ENCODE data around the gene SNRNP35. TPM values are rescaled to one million over a fixed set of nuclear protein-coding genes. Genes with fewer than 3 reads are reported as not detected.

The SNRNP35 gene
- total RNA-seq, 1 donor from 2014 or later: 22.1 TPM

GRCh38 chr12:123482876-123483275 lies 24.9 kb downstream of the SNRNP35 start:
- Mint-ChIP-seq H3K27me3 (no peaks in the 10 kb centered on the region), H3K4me1 (ENCODE audit: unreplicated experiment) (no peaks in the 10 kb centered on the region), H3K9me3 (no peaks in the 10 kb centered on the region), H3K27ac (no peak overlapping the region), H3K4me3 (no peak overlapping the region), H3K36me3 (peaks cover 8% of the 10 kb centered on the region)
- TF ChIP-seq CTCF (conservative IDR thresholded peaks at IDR 0.05): no peak
- no peak for DNase-seq (ENCODE audit: extremely low spot score, unreplicated experiment)

GRCh38 chr12:123483602-123484248 lies 25.8 kb downstream of the SNRNP35 start:
- DNase-seq (ENCODE audit: extremely low spot score, unreplicated experiment): no peak
- no peak overlapping the region for H3K27ac Mint-ChIP-seq
- no peaks in the 10 kb centered on the region for H3K9me3 Mint-ChIP-seq
- peaks cover 9% of the 10 kb centered on the region for H3K36me3 Mint-ChIP-seq
- TF ChIP-seq CTCF (conservative IDR thresholded peaks at IDR 0.05): no peak
- H3K27me3 Mint-ChIP-seq: no peaks in the 10 kb centered on the region
- H3K4me3 Mint-ChIP-seq: no peak overlapping the region
- H3K4me1 Mint-ChIP-seq (ENCODE audit: unreplicated experiment): peaks cover 4% of the 10 kb centered on the region

- H3K27ac Mint-ChIP-seq: no peak overlapping the region
- H3K4me3 Mint-ChIP-seq: no peak overlapping the region
- H3K9me3 Mint-ChIP-seq: no peaks in the 10 kb centered on the region
- peaks cover 9% of the 10 kb centered on the region for H3K36me3 Mint-ChIP-seq
- TF ChIP-seq CTCF (conservative IDR thresholded peaks at IDR 0.05): no peak
- peaks cover 4% of the 10 kb centered on the region for H3K4me1 Mint-ChIP-seq (ENCODE audit: unreplicated experiment)
- no peaks in the 10 kb centered on the region for H3K27me3 Mint-ChIP-seq
- DNase-seq (ENCODE audit: extremely low spot score, unreplicated experiment): no peak
These were observed 27.8 kb downstream of the SNRNP35 start for GRCh38 chr12:123485756-123486155.

- no peak overlapping the region for H3K4me3 Mint-ChIP-seq
- peaks cover 6% of the 10 kb centered on the region for H3K36me3 Mint-ChIP-seq
- no peaks in the 10 kb centered on the region for H3K9me3 Mint-ChIP-seq
- H3K4me1 Mint-ChIP-seq (ENCODE audit: unreplicated experiment): peaks cover 8% of the 10 kb centered on the region
- no peak for TF ChIP-seq CTCF (conservative IDR thresholded peaks at IDR 0.05)
- DNase-seq (ENCODE audit: extremely low spot score, unreplicated experiment): no peak
- no peaks in the 10 kb centered on the region for H3K27me3 Mint-ChIP-seq
- H3K27ac Mint-ChIP-seq: no peak overlapping the region
These were observed 29.5 kb downstream of the SNRNP35 start for GRCh38 chr12:123487428-123487827.

- no peaks in the 10 kb centered on the region for H3K27me3 Mint-ChIP-seq
- peaks cover 6% of the 10 kb centered on the region for H3K36me3 Mint-ChIP-seq
- H3K9me3 Mint-ChIP-seq: no peaks in the 10 kb centered on the region
- DNase-seq (ENCODE audit: extremely low spot score, unreplicated experiment): no peak
- no peak for TF ChIP-seq CTCF (conservative IDR thresholded peaks at IDR 0.05)
- H3K4me3 Mint-ChIP-seq: peak overlapping the region; percentile 54
- peaks cover 10% of the 10 kb centered on the region for H3K4me1 Mint-ChIP-seq (ENCODE audit: unreplicated experiment)
- H3K27ac Mint-ChIP-seq: no peak overlapping the region
These were observed 30.7 kb downstream of the SNRNP35 start for GRCh38 chr12:123488539-123489230.
